Ovary (tissue), 9 donors: Measurements from ENCODE around the gene SLC1A3. TPM values are rescaled to one million over a fixed set of nuclear protein-coding genes. Genes with fewer than 3 reads are reported as not detected.
"Not testable (repeated sequence)": the region's sequence is repeated elsewhere in the genome, so short reads cannot be mapped to it uniquely, and the experiment has no call there.

Experiments
- DNase-seq, 5 donors: peaks; one replicate each; pipeline ENCODE4 v3.0.0-alpha.2; 2019 to 2020
- H3K27ac ChIP-seq, 2 donors: fragments of 200-600 bp; one replicate each; pipeline versions ENCODE4 v1.5.1 to v1.8.0; 2019 to 2022
- H3K27me3 ChIP-seq: fragments of 200-600 bp; one replicate; pipeline ENCODE4 v1.8.0; 2022
- H3K36me3 ChIP-seq: fragments of 200-600 bp; sonication (generic); one replicate; pipeline ENCODE4 v1.5.1; 2019
- H3K4me1 ChIP-seq: one replicate; pipeline ENCODE4 v1.8.1; 2013; ENCODE audit warnings: mild to moderate bottlenecking, moderate library complexity; ENCODE audit not compliant: insufficient read depth
- H3K4me3 ChIP-seq: fragments of 200-600 bp; sonication (generic); one replicate; pipeline ENCODE4 v1.5.1; 2017
- H3K9me3 ChIP-seq, 2 donors: fragments of 200-600 bp in 1 of 2; sonication (generic) in 1 of 2; one replicate each; pipeline versions ENCODE4 v1.5.1 to v1.8.1; 2013 to 2019; ENCODE audit warnings: mild to moderate bottlenecking in 1 of 2, moderate library complexity in 1 of 2
- CTCF ChIP-seq, 3 donors: fragments of 450-650 bp in 2 of 3; fragments of 200-600 bp in 1 of 3; IDR thresholded peaks; one replicate each; pipeline versions ENCODE4 v1.5.1 to v1.8.0; 2016 to 2022; ENCODE audit warnings: antibody characterized with exemption in 3 of 3, mild to moderate bottlenecking in 1 of 3
- EP300 ChIP-seq: sonication (generic); formaldehyde crosslinking; IDR thresholded peaks from one replicate; pipeline ENCODE4 v1.6.1; 2017; ENCODE audit warnings: antibody characterized with exemption
- POLR2A ChIP-seq: fragments of 450-650 bp; IDR thresholded peaks from one replicate; pipeline ENCODE4 v1.6.1; 2017; ENCODE audit warnings: antibody characterized with exemption, mild to moderate bottlenecking, moderate library complexity
- WGBS, 3 donors: extraction: QIAGEN DNeasy Blood & Tissue Kit in 1 of 3; methylation state at CpG; one replicate each; pipeline versions ENCODE4 v1.1.5 to v1.1.7; 2013 to 2017; 5-methylcytosine and 5-hydroxymethylcytosine counted together
- intact Hi-C, 4 donors: fragments of 100-400 bp; cut with DNase I; formaldehyde crosslinking; loops; one replicate each; pipeline versions ENCODE4 v1.11.0 to v1.15.1; 2022 to 2023
- polyA plus RNA-seq, 2 donors: library from polyadenylated mRNA; stranded (reverse); fragments of 200-250 nt in 1 of 2; fragments of 350-450 nt in 1 of 2; fragmentation: Illumina TruSeq in 1 of 2; extraction: RNeasy Lipid Tissue Mini Kit (QIAGEN cat#74804) in 1 of 2; gene quantifications; one replicate each; pipeline ENCODE4 v1.2.3, GENCODE V29; 2013 to 2014
- total RNA-seq, 7 donors: library from RNA; depleted of rRNA in 2 of 7; stranded (reverse); fragments of >200 nt in 2 of 7; fragmentation: NEBNext Ultra II Directional in 3 of 7; extraction: Animal tissue kit (Norgen Biotek cat#: 25700) in 3 of 7; gene quantifications; one replicate each; pipeline versions ENCODE4 v1.1.0 to v1.2.4, GENCODE V29; 2016 to 2023
- donor health status: DM: no; HTN: no; CAD: no; lungs with moderate emphysema.
- donor health status: DM: no; HTN: no; CAD: no.
- donor health status: Bipolar disorder and iron deficiency.
- donor health status: DM: yes; HTN: yes; CAD: no.
- donor health status: DM: no; HTN: no; CAD: no.
- donor health status: DM: yes; HTN: yes; CAD: no.

SLC1A3 gene
- total and polyA plus RNA-seq, 9 donors = 5.2 to 72.3 (median 36.7) TPM

- no peak for DNase-seq
- 45 to 57% (median 54%) methylated on average over 3 of the region's 3 CpGs for WGBS, 3 donors
- Histone ChIP-seq H3K27ac (no peak overlapping the region), H3K9me3 (no peaks in the 10 kb centered on the region), H3K4me3 (no peak overlapping the region), H3K27me3 (no peaks in the 10 kb centered on the region), H3K4me1 (no peaks in the 10 kb centered on the region), H3K36me3 (no peaks in the 10 kb centered on the region)
- TF ChIP-seq EP300 = no peak
- no peak for TF ChIP-seq POLR2A
- no peak for TF ChIP-seq CTCF (IDR thresholded peaks at IDR 0.05)
- intact Hi-C loops = no loop called here
These were observed 19.1 kb upstream of the SLC1A3 start for GRCh38 chr5:36587354-36587753.

GRCh38 chr5:36589735-36590134, 16.7 kb upstream of the SLC1A3 start:
- 93 to 95% (median 93%) methylated on average over 4 of the region's 4 CpGs for WGBS, 3 donors
- intact Hi-C loops, H3K4me1 ChIP-seq: not testable (repeated sequence)

DNA sequence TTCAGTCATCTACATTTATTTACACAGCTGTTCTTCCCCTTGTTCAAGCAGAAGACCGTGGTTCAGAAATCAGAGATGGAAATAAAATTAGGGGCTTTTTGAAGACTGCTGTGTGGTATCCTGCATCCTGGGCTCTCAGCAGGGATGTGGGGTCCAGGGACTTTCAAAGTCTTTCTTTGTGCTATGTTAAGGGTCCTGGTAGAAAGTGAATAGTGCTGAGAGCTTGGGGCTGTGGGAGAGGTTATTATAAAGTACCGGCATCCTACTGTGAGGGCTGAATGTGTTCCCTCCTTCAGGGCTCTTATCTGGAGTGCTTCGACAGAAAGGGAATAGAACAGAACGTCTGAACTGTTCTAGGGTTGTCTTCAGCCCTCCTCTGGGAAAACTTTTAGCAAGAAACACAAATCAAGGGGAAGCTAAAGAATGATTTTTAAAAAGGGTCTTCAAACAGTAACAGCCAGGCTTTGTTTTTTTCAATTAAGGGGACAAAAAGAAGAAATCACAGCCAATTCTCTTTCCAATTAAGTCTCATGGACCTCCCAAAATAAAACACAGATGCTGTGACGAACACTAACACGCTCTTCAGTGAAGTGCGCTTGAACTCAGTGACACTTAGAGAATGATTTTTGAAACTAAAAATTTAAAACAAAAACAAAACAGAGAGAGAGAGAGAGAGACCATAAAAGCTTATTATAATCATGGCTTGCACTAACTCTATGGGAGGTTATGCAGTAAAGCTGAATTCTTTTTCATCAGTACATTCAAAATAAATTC, 15.7 kb upstream of the SLC1A3 start:
- H3K4me1 ChIP-seq = no peaks in the 10 kb centered on the region
- intact Hi-C loops = no loop called here
- TF ChIP-seq EP300 (no peak), CTCF (IDR thresholded peaks at IDR 0.05) (no peak)
- WGBS, 3 donors = 6 to 24% (median 8%) methylated on average over 7 of the region's 7 CpGs
- H3K4me3 ChIP-seq = no peak overlapping the region
- H3K27ac ChIP-seq = no peak overlapping the region
- H3K36me3 ChIP-seq = no peaks in the 10 kb centered on the region
- H3K9me3 ChIP-seq = no peaks in the 10 kb centered on the region
- no peak for DNase-seq
- no peaks in the 10 kb centered on the region for H3K27me3 ChIP-seq

More at GRCh38 chr5:36589735-36590134, 16.7 kb upstream of the SLC1A3 start:
- H3K27me3 ChIP-seq, H3K4me3 ChIP-seq, H3K9me3 ChIP-seq, DNase-seq, H3K27ac ChIP-seq, H3K36me3 ChIP-seq: not testable (repeated sequence)

DNA sequence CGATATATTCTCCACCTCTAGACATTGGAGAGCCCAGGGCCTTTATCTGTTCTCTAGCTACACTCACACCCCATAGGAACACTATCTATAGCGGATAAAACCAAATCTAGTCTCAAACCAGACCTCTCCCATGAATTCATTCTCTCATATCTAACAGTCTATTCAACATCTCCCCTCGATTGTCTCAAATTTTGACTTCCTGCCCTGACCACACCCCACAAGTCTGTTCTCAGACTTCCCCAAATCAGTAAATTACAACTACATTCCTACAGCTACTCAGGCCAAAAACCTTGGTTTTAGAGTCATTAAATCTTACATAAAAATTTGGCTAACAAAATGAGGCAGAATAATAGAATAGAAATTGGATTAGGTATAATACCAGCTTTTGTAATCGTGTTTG, 12.5 kb upstream of the SLC1A3 start:
- Histone ChIP-seq H3K36me3 (no peaks in the 10 kb centered on the region), H3K4me1 (no peaks in the 10 kb centered on the region), H3K27me3 (no peaks in the 10 kb centered on the region), H3K4me3 (no peak overlapping the region), H3K27ac (no peak overlapping the region), H3K9me3 (no peaks in the 10 kb centered on the region)
- no peak for DNase-seq
- intact Hi-C loops = no loop called here
- WGBS, 3 donors = 63 to 75% (median 66%) methylated on average over 4 of the region's 4 CpGs
- TF ChIP-seq POLR2A (no peak), EP300 (no peak), CTCF (IDR thresholded peaks at IDR 0.05) (no peak)

DNA sequence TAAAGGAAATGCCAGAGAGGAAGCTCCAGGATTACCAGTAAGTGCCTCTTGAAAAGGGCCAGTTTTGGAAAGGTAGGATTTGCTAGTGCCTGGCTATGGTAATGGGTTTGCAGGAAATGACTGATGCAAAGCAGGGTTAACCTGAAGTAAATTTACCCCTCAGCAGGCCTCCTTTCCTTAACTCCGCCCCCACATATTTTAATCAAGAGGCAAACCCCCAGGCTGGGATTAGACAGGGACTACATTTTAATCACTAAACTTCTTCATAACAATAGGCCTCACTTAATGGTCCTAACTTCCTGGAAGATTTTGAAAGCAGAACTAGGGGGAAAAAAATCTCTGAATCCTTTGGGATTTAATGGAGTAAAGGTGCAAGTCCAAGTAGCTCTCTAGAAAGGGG, 10.2 kb upstream of the SLC1A3 start:
- Histone ChIP-seq H3K4me3 (no peak overlapping the region), H3K27me3 (no peaks in the 10 kb centered on the region), H3K9me3 (no peaks in the 10 kb centered on the region), H3K27ac (no peak overlapping the region), H3K4me1 (no peaks in the 10 kb centered on the region), H3K36me3 (no peaks in the 10 kb centered on the region)
- 92 to 97% (median 95%) methylated on average over 1 of the region's 1 CpG for WGBS, 3 donors
- no peak for DNase-seq
- intact Hi-C loops = no loop called here
- TF ChIP-seq EP300 (no peak), CTCF (IDR thresholded peaks at IDR 0.05) (no peak), POLR2A (no peak)
